ENCODE results near the gene TBC1D9.

- TF ChIP-seq CTCF (conservative IDR thresholded peaks at IDR 0.05 in 1 of 2, IDR thresholded peaks at IDR 0.05 in 1 of 2; ENCODE audit: extremely low read depth in 1 of 2, insufficient read depth in 1 of 2, low read depth in 1 of 2, low read length in 2 of 2): no peak
- no peak for TF ChIP-seq EZH2 (IDR thresholded peaks at IDR 0.05; ENCODE audit: borderline replicate concordance, low read length)
Measured at GRCh38 chr4:140800666-140801065, 44.5 kb upstream of the TBC1D9 start.
